RPMI8226 (cell line): ENCODE measurements around the gene PDIK1L.
A peak's percentile ranks its signal among the peaks of the same experiment; 100 is the strongest.

ENCODE experiments used
- DNase-seq: peaks from one replicate; pipeline ENCODE4 v3.0.0-alpha.2; 2015

PDIK1L gene

DNA sequence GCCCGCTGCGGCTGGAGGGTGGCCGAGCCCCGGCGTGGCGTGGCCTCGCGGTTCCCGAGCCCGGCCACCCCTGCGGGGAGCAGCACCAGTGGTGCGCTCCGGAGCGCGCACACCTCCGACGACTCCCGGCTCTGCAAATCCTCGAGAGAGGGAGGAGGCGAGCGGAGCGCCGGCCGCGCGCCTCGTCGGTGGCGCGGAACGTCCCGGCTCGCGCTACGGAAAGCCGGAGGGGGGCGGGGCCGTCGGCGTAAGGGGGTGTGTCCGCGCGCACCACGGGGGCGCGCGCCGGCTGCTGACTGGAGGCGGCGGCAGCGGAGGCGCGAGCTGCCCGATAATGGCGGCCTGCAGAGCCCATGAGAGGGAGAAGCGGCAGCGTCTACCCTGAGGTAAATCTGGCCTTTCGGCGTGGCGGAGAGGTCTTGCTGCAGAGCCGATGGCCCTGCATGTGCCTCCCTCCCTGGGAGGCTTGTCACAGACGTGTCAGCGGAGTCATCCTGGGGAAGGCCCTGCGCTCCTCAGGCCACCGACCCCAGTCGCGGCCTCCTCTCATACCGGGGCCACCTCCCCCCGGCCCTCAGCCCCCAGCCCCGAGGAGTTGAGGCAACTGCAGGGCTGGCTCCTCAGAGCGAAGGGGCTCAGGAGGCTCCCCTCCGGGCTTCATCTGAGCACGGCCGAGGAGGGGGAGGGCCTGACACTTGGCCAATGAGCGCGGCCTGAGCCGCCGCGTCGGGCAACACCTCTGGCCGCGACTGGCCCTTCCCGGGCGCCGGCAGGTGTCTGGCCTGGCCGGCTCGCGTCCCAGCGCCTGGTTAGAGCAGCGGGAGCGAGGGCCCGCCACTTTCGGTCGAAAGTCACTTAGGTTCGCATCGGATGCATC, at the start of gene PDIK1L:
Gene PDIK1L, plus strand, starts transcription at position 295 of the 877 bp plus-strand sequence. CDS start 2,485 bp downstream, outside the sequence.
- DNase-seq: peak; percentile 99

DNA sequence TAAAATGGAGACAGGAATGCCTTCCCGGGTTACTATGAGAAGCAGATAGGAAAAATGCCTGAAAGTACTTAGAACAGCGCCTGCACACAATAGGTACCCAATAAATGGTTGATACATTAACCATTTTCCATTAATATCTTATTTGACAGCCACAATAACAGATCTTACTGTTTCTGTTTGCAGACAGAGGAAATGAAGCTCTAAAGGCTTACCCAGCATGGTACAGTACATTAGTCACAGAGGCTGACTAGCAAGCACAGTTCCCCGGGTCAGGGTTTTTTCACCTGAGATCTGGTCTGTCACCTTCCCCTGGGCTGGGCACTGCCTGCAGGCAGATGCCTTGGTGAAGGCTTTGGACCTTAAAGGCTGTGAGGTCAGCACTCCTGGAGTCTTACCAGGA, 47.1 kb upstream of the PDIK1L start:
- DNase-seq: no peak

- no peak for DNase-seq
Observed at GRCh38 chr1:26066160-26066559, 45.5 kb upstream of the PDIK1L start.

- no peak for DNase-seq
Observed at GRCh38 chr1:26066857-26067256, 44.8 kb upstream of the PDIK1L start.

DNA sequence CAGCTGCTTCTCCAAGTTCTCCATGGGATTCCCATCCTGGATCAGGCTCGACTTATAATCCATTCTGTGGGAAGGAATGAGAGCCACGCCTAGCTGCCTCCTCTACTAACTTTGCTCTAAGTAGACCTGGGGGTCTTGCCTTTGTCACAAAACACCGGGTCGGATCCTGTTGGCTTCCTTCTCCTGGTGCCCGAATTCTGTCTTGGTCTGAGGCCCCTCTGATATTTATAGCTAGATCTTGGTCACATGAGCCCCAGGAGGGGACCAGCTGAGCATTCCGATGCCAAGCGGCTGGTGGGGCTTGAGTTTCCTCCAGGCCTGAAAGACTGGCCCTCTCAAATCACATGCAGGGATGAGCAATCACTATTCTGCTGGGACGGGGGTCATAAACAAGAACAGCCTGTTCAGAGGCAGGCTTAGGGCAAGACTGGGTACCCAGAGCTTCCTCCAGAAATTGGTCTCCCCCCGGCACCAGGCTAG, 44.2 kb upstream of the PDIK1L start, which contains the start of gene TRIM63:
Gene TRIM63, minus strand, starts transcription at position 199 of the 480 bp plus-strand sequence. Its CDS starts 136 bp downstream, at position 63.
- DNase-seq: no peak

DNA sequence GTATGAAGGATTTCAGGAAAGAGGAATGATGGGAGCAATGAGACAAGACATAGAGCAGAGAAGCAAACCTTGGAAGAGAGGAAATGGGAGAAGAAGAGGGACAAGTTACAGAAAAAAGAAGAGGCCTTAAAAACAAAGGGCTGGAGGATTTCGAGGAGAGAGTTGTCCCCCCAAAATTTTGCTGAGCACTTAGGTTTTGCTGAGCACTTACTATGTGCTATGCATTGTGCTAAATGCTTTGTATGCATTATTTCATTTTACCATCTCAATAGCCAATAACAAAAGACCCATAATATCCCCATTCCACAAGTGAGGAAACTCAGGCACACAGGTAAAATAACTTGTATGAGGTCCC, 41.7 kb upstream of the PDIK1L start:
- no peak for DNase-seq

- no peak for DNase-seq
Observed at GRCh38 chr1:26070296-26070962, 41.2 kb upstream of the PDIK1L start.

GRCh38 chr1:26070963-26071342, 40.7 kb upstream of the PDIK1L start:
- DNase-seq: no peak

DNA sequence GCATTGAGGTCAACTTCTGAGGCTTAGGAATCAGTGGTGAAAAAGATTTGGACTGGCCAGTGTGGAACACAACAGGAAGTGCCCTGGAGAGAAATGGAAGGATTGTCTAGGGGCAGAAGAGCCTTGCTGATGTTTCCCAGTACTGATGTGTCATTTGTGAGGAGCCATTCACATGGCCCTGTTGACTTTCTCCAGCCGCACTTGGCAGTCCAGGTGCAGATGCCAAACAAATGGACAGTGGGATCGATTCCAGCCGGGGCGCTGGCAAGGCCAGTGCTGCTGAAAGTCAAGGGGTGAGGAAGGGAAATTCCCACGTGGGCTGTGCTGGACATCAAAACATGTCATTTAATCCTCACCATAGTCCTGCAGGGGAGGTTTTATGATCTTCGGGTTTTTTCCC, 39.3 kb upstream of the PDIK1L start:
- DNase-seq: no peak

DNA sequence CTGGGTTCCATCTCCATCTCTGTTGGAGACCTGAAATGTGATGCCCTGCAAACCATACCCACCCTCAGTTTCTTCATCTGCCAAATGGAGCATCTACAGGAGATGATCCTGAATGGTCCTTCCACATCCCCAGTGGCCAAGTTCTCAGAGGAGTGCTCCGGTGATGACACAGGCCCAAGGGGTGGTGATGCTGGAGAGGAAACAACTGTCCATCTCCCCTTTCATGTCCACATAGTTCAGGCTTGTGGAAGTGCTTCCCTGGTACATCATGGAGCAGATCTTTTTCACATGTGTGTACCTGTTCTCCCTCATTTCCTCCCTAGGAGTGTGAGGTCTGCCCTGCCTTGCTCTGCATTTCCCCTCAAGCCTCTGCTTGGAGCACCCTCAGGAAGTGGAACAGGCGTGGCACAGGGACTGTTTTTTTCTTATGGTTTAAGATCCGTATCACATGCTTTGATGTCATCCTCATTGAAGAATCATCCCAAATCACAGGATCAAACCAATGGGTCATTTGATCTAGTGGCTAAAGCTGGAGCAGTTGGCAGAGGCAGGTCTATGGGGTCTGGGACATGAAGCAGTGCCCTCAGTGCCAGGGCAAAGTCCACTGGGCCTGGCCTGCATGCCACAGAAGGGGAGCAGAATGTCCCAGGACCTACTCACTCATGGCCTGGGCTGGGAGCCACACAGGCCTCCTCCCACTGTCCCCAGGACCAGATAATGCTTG, 36.0 kb upstream of the PDIK1L start:
- DNase-seq: no peak

DNA sequence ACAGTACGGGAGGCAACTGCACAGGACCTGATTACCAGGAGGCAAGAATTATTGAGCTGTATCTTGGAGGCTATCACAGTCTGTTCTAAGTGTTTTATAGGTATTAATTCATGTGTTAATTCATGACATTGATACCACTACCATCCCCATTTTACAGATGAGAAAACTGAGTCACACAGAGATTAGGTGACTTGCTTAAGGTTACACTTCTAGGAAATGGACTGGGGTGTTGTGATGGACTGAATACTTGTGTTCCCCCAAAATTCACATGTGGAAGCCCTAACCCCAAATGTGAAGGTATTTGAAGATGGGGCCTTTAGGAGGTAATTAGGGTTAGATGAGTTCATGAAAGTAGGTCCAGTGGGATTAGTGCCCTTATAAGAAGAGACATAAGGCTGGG, 34.1 kb upstream of the PDIK1L start:
- DNase-seq: no peak

DNA sequence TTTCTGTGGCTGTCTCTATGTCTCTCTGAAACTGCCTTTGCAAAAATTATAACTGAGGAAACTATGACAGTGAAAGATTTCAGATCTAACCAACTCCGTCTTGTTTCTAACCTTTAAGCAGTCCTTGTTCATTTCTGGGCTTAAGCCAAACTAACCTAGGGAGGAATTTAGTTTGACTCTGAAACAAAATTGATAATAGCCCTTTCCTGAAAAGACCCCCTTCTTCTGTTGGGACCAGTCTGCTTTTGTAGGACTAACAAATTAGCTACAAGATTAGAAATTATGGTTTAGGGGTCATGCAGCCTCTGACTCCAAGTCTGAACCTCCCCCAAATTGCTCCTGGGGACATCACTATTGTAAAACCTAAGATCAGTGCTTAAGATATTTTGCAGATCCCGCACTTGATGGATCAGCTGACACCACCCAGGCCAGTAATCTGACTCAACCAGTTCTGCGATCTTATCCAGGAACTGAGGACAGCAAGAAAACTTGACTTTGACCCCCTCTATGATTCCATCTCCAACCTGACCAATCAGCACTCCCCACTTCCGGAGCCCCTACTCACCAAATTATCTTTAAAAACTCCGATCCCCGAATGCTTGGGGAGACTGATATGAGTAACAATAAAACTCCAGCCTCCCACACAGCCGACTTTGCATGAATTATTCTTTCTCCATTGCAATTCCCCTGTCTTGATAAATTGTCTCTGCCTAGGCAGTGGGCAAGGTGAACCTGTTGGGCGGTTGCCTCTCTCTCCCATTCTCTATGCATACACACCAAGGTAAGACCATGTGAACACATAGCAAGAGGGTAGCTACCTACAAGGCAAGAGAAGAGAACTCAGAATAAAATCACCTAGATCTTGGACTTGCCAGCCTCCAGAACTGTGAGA, 33.1 kb upstream of the PDIK1L start:
- DNase-seq: no peak

- no peak for DNase-seq
Observed at GRCh38 chr1:26079178-26079563, 32.5 kb upstream of the PDIK1L start.

- DNase-seq: no peak
Observed at GRCh38 chr1:26079960-26080814, 31.4 kb upstream of the PDIK1L start.

DNA sequence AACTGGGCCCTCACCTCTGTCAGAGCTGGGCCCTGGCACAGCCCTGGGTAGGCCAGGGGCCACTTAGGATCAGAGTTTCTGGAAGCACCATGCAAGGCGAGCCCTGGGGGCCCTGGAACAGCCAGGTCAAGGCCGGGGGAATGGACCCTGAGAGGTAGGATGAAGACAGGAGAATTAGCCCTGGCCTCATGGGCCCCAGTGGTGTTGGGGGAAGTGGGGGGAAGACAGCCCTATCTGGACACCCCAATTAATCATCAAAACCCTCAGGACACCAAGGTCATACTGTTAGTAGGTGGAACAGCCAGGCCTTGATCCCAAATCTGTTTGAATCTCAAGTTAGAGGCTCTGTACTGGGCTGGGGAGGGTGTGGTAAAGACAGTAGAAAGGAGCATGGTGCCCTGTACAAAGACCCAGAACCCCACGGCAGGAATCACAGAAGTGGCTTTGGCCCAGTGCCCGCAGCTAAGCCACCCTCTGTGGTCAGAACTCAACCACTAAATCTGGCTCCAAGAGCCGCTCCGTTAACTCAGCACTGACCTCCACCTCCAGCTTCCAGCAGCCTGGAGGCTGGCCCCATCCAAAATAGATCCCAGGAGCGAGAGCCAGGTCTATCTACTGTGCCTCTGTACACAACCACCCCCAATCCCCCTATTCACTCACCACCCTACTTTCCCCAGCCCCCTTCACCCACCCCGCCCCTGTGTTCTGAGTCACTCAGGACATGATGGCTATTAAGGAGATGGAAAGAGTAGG, 30.2 kb upstream of the PDIK1L start:
- DNase-seq: peak; percentile 12

DNA sequence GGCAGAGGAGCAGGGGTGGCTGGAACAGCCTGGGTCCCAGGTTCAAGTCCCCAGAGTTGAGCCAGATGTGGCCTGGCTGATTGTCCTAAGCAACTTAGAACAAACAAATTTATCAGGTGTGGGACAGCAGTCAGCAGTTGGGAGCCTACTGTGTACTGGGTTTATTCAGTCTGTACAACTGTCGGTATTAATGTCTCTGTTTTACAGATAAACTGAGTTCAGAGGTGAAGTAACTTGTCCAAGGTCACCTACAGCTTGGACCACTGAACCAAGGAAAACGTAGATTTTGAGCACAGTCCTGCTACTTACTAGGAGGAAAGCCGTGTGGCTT, 29.6 kb upstream of the PDIK1L start:
- no peak for DNase-seq

DNA sequence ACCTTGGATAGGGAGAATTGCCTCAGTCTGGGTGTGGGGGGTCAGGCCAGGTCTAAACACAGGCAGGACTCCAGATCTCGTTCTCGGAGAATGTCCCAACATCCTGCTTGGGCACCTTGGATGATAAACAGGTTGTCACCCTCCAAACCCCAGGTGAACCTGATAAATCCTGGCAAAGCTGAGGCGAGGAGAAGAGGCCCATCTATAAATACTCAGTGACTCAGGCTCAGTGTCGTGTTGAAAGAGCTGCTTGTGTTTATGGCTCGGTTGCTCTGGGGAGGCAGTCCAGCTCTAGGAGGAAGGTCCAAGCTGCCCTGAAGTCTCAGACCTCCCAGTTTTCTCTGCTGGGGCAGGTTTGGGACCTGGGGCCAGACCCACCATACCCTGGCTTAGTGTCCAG, 28.4 kb upstream of the PDIK1L start:
- no peak for DNase-seq

GRCh38 chr1:26084091-26084561, 27.5 kb upstream of the PDIK1L start:
- peak; percentile 6 for DNase-seq

- DNase-seq: no peak
Observed at GRCh38 chr1:26084844-26085243, 26.8 kb upstream of the PDIK1L start.

DNA sequence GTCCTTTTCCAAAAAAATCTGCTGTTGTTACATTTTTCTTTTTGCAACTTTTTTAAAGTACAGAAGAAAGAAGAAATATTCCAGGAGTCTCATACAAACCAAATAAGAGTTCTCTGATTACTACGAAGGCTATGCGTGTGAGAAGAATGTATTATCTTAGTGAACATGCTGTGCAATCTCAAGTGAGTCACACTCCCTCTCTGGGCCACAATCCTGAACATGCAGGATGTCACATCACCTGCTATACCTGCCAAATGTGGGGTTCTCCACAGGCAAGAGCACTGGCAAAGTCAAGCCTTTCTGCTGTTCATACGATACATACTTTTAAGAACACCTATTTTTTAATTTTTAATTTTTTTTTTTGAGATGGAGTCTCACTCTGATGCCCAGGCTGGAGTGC, 22.5 kb upstream of the PDIK1L start:
- no peak for DNase-seq

DNA sequence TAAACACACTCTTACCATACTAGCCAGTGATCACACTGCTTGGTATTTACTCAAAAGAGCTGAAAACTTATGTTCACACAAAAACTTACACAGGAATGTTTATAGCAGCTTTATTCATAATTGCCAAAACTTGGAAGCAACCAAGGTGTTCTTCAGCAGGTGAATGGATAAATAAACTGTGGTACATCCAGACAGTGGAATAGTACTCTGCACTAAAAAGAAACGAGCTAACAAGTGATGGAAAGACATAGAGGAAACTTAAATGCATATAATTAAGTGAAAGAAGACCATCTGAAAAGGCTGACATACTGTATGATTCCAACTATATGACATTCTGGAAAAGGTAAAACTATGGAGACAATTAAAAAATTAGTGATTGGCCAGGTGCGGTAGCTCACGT, 20.7 kb upstream of the PDIK1L start:
- DNase-seq: no peak
